Upper lobe of right lung (tissue), 1 donor: ENCODE data around the gene NACC2. TPM values are rescaled to one million over a fixed set of nuclear protein-coding genes. Genes with fewer than 3 reads are reported as not detected.

Source experiments
- ATAC-seq: fragments of 200-7000 bp; cut with Tn5 transposase; one replicate; pipeline ENCODE4 v1.9.1; 2020; ENCODE audit warnings: mild to moderate bottlenecking, moderate library complexity
- DNase-seq: peaks from one replicate; pipeline ENCODE4 v3.0.0-alpha.2; 2020
- H3K27ac ChIP-seq: fragments of 200-600 bp; one replicate; pipeline ENCODE4 v1.8.0; 2022
- H3K27me3 ChIP-seq: fragments of 200-600 bp; one replicate; pipeline ENCODE4 v1.8.0; 2022; ENCODE audit warnings: mild to moderate bottlenecking
- H3K36me3 ChIP-seq: fragments of 200-600 bp; one replicate; pipeline ENCODE4 v1.8.0; 2022
- H3K4me1 ChIP-seq: fragments of 200-600 bp; one replicate; pipeline ENCODE4 v1.8.0; 2022
- H3K4me3 ChIP-seq: fragments of 200-600 bp; one replicate; pipeline ENCODE4 v1.8.0; 2022; ENCODE audit warnings: mild to moderate bottlenecking
- H3K9me3 ChIP-seq: fragments of 200-600 bp; one replicate; pipeline ENCODE4 v1.8.0; 2022
- intact Hi-C: fragments of 100-400 bp; cut with DNase I; formaldehyde crosslinking; loops from one replicate; pipeline ENCODE4 v1.11.0; 2022
- total RNA-seq: library from RNA; stranded (reverse); fragmentation: NEBNext Ultra II Directional; extraction: Animal tissue kit (Norgen Biotek cat#: 25700); gene quantifications from one replicate; pipeline ENCODE4 v1.2.1, GENCODE V29; 2021
- TF ChIP-seq, protein P1 (sequence below): fragments of 200-600 bp; IDR thresholded peaks from one replicate; pipeline ENCODE4 v1.8.0; 2022; ENCODE audit warnings: antibody characterized with exemption
- donor health status: DM: no; HTN: yes; CAD: no; lungs with severe emphysema.

NACC2 gene
- total RNA-seq, 1 donor from 2014 or later: 33.5 TPM

- H3K4me1 ChIP-seq: peaks cover 28% of the 10 kb centered on the region
- peak; percentile 60 for DNase-seq
- TF ChIP-seq, protein P1, sequence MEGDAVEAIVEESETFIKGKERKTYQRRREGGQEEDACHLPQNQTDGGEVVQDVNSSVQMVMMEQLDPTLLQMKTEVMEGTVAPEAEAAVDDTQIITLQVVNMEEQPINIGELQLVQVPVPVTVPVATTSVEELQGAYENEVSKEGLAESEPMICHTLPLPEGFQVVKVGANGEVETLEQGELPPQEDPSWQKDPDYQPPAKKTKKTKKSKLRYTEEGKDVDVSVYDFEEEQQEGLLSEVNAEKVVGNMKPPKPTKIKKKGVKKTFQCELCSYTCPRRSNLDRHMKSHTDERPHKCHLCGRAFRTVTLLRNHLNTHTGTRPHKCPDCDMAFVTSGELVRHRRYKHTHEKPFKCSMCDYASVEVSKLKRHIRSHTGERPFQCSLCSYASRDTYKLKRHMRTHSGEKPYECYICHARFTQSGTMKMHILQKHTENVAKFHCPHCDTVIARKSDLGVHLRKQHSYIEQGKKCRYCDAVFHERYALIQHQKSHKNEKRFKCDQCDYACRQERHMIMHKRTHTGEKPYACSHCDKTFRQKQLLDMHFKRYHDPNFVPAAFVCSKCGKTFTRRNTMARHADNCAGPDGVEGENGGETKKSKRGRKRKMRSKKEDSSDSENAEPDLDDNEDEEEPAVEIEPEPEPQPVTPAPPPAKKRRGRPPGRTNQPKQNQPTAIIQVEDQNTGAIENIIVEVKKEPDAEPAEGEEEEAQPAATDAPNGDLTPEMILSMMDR: no peak
- H3K4me3 ChIP-seq: no peak overlapping the region
- peaks cover 26% of the 10 kb centered on the region for H3K36me3 ChIP-seq
- no peaks in the 10 kb centered on the region for H3K27me3 ChIP-seq
- no peak for ATAC-seq
- no peaks in the 10 kb centered on the region for H3K9me3 ChIP-seq
- H3K27ac ChIP-seq: peak overlapping the region; percentile 75
- intact Hi-C loops: no loop called here
Measured at GRCh38 chr9:136012651-136013050, 82.4 kb downstream of the NACC2 start.

GRCh38 chr9:136011703-136012496, 83.2 kb downstream of the NACC2 start:
- H3K4me3 ChIP-seq: peak overlapping the region; percentile 29
- peaks cover 28% of the 10 kb centered on the region for H3K4me1 ChIP-seq
- TF ChIP-seq, protein P1: no peak
- intact Hi-C loops: no loop called here
- no peaks in the 10 kb centered on the region for H3K9me3 ChIP-seq
- H3K27ac ChIP-seq: peak overlapping the region; percentile 75
- H3K27me3 ChIP-seq: no peaks in the 10 kb centered on the region
- DNase-seq (peak; percentile 81), ATAC-seq (peak; percentile 35)
- H3K36me3 ChIP-seq: peaks cover 26% of the 10 kb centered on the region

DNA sequence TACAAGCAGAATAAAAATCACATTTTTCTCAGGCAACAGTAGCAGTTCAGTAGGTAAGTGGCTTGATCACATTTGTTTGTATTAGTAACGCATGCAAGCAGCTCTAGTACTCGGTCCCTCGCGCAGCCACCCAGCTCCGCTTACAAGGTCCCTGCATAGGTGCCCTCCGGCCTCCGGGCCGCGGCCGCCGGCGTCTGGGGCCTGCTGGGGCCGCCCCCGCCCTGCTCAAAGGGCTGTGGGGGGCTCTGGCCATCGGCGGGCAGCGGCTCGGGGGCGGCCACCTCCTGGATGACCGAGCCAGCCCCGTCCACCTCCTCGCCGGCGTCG, 83.8 kb downstream of the NACC2 start:
- Histone ChIP-seq H3K27me3 (no peaks in the 10 kb centered on the region), H3K27ac (peak overlapping the region; percentile 75), H3K4me1 (peaks cover 28% of the 10 kb centered on the region), H3K9me3 (no peaks in the 10 kb centered on the region), H3K4me3 (peak overlapping the region; percentile 29), H3K36me3 (peaks cover 26% of the 10 kb centered on the region)
- intact Hi-C loops: no loop called here
- DNase-seq (no peak), ATAC-seq (no peak)
- TF ChIP-seq, protein P1: no peak

DNA sequence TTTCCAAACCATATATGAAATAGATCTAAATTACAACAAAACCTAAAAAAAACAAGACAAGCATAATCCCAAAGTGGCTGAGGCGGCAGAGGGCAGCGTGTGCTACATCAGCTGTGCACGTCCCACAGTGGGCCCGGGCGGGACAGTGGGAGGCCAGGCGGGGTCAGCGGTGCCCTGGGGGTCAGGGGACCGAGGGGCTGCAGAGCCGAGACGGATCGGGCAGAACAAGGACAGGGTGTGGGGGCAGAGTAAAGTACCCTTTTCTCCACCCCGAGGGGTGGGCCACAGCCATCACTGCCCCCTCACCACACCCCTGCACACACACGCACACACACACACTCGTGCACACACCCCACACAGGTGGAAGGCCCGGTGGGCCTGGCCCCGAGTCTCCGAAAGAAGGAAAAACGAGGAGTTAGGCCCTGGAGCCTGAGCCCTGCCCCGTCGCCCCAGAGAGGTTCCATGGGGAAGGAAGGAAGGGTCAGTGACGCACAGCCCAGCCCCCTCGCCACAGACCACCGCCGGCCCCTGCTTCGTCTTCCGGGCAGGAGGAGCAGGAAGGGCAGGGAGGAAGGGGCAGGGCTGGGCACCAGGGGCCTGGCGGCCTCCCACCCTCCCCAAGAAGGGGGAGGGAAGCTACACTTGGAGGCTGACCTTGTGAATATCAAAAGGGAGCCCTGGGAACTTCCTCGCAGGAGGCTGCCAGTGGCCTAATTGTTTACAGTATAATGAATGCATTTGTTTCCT, 84.3 kb downstream of the NACC2 start:
- H3K36me3 ChIP-seq: peaks cover 26% of the 10 kb centered on the region
- H3K27ac ChIP-seq: peak overlapping the region; percentile 75
- H3K4me3 ChIP-seq: peak overlapping the region; percentile 29
- DNase-seq (no peak), ATAC-seq (peak; percentile 51)
- H3K4me1 ChIP-seq: peaks cover 28% of the 10 kb centered on the region
- no peaks in the 10 kb centered on the region for H3K27me3 ChIP-seq
- intact Hi-C loops: no loop called here
- TF ChIP-seq, protein P1: no peak
- H3K9me3 ChIP-seq: no peaks in the 10 kb centered on the region

DNA sequence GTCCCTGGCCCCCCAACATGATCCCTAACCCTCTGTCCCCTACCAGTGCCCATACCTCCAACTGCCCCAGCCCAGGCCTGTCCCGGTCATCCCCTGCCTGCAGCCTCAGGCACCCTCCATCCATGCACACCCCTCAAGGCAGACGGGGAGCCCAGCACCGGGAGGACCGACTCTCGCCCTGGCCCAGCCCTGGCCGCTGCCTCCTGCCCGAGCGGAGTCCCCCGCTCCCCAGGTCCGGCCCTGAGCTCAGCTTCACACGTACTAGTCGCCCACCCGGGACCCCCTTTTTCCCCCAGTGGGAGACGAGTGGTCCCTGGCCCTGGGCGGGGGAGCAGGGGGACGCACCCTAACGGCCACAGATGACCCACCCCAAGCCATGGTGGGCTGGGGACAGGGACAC, 84.9 kb downstream of the NACC2 start:
- Histone ChIP-seq H3K36me3 (peaks cover 26% of the 10 kb centered on the region), H3K27ac (peak overlapping the region; percentile 75), H3K4me3 (no peak overlapping the region), H3K27me3 (no peaks in the 10 kb centered on the region), H3K9me3 (no peaks in the 10 kb centered on the region), H3K4me1 (peaks cover 26% of the 10 kb centered on the region)
- intact Hi-C loops: no loop called here
- ATAC-seq: no peak
- TF ChIP-seq, protein P1: no peak
- no peak for DNase-seq
